ENCODE data around the gene TEAD4.

TEAD4 gene

DNA sequence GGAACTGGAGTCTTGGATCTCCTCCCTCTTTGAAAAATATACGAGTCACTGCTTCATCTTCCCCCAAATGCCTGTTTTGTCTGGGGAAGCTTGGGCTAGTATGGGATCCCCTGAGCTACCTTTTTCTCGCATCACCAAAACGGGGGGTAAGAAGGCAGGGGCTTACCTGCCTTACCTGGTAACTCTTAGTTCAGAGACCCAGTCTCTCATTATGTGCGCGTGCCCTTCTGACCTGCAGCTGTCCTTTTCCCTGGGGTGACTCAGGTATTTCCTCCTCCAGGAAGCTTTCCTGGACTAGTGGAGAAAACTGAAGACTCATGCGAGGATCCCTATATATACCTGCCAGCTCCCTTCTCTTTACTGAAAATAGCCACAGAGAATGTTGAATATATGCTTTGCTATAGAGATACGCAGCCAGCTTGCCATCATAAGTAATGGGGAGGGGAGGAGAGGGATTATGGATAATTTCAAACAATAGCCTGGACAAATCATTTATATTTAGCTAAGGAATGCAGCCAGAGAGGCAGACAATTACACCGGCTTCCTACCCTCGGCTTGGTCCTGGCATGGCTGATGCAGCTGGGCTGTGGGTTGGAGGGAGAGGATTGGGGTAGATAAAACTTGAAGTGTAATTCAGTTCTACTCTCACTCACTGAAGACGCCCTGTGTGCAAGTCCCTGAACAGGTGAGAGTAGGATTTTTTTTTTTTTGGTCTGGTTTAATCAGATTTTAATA, 119.1 kb downstream of the TEAD4 start:
- no peak for DNase-seq (ENCODE audit: low read depth in 4 of 4, low spot score in 1 of 4)

DNA sequence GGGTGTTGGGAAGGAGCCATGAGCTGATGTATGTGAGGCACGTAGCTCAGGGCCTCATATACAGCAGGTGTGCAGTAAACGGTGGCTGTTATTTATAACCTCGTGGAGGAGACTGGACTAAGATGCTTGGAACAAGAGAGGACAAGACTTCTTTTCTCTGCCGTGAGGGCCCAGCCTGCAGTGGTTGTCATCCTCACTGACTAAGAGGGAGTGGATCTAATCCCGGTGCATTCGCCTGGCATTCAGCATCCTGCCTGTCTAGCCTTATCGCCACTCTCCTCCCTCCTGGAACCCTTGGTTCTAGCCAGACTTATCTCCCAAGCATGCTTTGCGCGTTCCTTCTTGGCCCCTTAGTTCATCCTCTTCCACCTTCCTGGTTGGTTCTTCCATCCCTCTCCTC, 121.9 kb downstream of the TEAD4 start:
- DNase-seq (ENCODE audit: low read depth in 4 of 4, low spot score in 1 of 4): no peak

- DNase-seq (ENCODE audit: low read depth in 4 of 4, low spot score in 1 of 4): no peak
Observed at GRCh38 chr12:3081886-3082285, 122.7 kb downstream of the TEAD4 start.

GRCh38 chr12:3083241-3083920, 124.2 kb downstream of the TEAD4 start:
- no peak for DNase-seq (ENCODE audit: low read depth in 4 of 4, low spot score in 1 of 4)

DNA sequence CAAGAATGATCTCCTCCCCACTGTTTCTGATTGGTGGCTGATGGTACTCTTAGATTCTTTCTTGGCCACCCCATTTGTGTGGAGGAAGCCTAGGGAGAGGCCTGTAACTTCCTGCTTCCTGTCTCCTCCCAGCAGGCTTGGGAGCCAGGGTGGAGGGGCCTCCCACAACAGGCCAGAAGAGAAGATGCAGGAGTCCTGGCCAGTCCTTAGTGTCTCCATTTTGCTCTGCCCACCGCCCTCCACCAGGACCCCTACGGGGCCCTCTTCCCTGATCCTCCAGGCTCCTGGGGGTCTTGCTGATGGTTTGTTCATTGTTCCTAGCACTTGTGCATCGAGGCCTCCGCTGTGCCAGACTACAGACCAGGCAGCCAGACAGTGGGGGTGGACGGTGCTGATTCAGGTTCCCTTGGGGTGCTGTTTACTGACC, 124.7 kb downstream of the TEAD4 start:
- DNase-seq (ENCODE audit: low read depth in 4 of 4, low spot score in 1 of 4): no peak

DNA sequence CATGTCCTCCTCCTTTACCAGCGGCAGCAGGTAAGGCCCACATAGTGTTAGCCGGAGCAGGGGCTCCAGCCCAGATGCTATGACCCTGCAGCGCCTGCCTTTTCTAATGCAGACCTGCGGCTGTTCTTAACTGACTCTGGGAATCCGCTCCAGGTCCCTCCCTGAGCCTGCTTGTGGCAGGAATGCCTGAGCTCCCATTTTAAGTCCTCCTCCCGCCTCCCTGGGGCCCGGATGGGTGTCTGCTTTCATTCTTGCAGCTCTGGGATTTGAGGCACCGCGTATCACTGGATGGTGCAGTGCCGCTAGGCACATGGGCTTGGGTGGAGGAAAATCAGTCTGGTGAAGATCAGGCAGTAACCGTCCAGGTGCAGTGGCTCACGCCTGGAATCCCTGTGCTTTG, 125.5 kb downstream of the TEAD4 start:
- DNase-seq (ENCODE audit: low read depth in 4 of 4, low spot score in 1 of 4): no peak

- DNase-seq (ENCODE audit: low read depth in 4 of 4, low spot score in 1 of 4): no peak
Observed at GRCh38 chr12:3085341-3086139, 126.3 kb downstream of the TEAD4 start.

GRCh38 chr12:3086211-3086610, 127.0 kb downstream of the TEAD4 start:
- no peak for DNase-seq (ENCODE audit: low read depth in 4 of 4, low spot score in 1 of 4)

DNA sequence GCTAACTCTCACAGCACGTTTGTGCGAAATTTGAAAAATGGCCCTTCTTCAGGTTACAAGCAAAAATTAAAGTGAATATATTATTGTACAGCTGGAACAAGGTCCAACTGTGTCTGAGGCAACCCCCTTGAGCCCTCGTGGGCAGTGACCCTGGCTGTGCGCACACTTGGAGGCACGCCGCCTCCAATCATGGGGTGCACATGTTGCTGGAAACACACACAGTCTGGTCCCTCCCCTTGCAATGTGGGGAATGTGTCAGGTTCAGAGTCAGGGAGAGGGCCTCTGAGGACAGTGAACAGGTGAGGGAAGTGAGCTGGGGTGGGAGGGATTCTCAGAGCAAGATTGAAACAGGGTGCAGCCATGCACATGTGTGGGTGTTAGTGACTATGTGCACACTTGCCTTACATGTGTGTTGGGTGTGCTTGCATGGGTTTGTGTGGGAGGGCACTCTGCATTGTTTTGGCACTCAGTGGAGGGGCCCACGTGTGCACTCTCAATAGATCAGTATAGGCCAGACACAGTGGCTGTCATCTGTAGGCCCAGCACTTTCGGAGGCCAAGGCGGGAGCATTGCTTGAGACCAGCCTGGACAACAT, 127.6 kb downstream of the TEAD4 start:
- no peak for DNase-seq (ENCODE audit: low read depth in 4 of 4, low spot score in 1 of 4)

DNA sequence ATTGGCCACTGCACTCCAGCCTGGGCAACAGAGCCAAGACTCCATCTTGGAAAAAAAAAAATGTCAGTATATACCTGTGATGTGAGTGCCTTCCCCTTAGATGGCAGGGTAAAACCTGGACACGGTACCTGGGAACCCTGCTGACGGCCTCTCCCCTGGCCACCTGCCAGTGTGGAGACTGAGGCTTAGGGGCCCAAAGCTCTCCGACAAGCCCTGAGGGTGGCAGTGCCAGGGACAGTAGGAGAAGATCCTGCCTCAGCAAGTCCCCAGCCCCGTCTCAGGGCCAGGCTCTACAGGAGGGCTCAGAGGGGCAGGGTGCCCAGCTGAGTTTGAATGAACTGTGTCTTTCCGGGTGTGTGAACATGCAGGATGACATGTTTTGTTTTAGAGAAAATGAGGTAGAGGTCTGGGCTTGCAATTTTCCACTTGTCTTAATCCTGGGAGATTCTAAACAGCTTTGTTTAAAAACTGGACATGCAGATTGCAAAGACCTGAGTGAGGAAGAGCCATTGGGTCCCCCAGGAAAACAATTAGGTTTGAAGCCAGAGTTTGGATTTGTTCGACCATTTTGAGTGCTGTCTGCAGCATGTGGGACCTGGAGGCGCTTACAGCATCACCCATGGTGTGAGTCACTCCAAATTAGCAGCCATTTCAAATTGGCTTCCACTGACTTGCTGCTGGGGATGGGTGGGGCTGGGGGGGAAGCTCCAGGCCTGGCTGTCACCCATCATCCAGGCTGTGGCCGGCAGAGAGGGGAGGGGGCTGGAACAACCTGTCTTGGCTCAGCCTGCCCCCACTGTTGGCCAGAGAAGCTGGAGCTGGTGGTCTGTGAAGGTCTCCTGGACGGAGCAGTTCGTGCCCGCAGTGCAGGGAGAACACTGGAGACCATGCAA, 128.8 kb downstream of the TEAD4 start:
- DNase-seq (ENCODE audit: low read depth in 4 of 4, low spot score in 1 of 4): no peak

DNA sequence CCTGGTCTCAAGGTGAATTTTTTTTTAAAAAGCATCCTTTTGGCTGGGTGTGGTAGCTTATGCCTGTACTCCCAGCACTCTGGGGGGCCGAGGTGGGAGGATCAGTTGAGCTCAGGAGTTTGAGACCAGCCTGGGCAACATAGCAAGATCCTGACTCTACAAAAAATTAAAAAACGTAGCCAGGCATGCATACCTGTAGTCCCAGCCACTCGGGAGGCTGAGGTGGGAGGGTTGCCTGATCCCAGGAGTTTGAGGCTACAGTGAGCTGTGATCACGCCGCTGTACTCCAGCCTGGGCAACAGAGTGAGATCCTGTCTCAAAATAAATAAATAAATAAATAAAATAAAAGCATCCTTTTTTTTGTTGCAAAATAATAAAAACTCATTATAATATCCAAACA, 130.4 kb downstream of the TEAD4 start:
- no peak for DNase-seq (ENCODE audit: low read depth in 4 of 4, low spot score in 1 of 4)

All from stimulated activated CD4-positive, alpha-beta T cell treated with anti-CD3 and anti-CD28 coated beads, Interleukin-1b, Interleukin-23, amount 100 ng/mL, for 24 hours (primary cell).